ENCODE results near the gene TP53AIP1.

Gene TP53AIP1

GRCh38 chr11:128916681-128917080, 26.0 kb downstream of the TP53AIP1 start:
- no peaks in the 10 kb centered on the region for H3K36me3 ChIP-seq
- H3K27ac ChIP-seq: no peak overlapping the region
- no peaks in the 10 kb centered on the region for H3K9me3 ChIP-seq
- no peak for DNase-seq
- TF ChIP-seq CTCF (IDR thresholded peaks at IDR 0.05): no peak
- H3K4me1 ChIP-seq: no peaks in the 10 kb centered on the region
- H3K4me3 ChIP-seq: no peak overlapping the region
- H3K27me3 ChIP-seq: no peaks in the 10 kb centered on the region
- intact Hi-C loops (cut with DNase I; ENCODE audit: low total_unique reads): no loop called here

- Histone ChIP-seq H3K27ac (no peak overlapping the region), H3K36me3 (no peaks in the 10 kb centered on the region), H3K27me3 (no peaks in the 10 kb centered on the region), H3K4me3 (no peak overlapping the region), H3K9me3 (no peaks in the 10 kb centered on the region), H3K4me1 (no peaks in the 10 kb centered on the region)
- intact Hi-C loops (cut with DNase I; ENCODE audit: low total_unique reads): no loop called here
- no peak for TF ChIP-seq CTCF (IDR thresholded peaks at IDR 0.05)
- no peak for DNase-seq
Observed at GRCh38 chr11:128916037-128916572, 26.6 kb downstream of the TP53AIP1 start.

- Histone ChIP-seq H3K9me3 (no peaks in the 10 kb centered on the region), H3K27ac (no peak overlapping the region), H3K36me3 (no peaks in the 10 kb centered on the region), H3K4me1 (no peaks in the 10 kb centered on the region), H3K4me3 (no peak overlapping the region), H3K27me3 (no peaks in the 10 kb centered on the region)
- no peak for TF ChIP-seq CTCF (IDR thresholded peaks at IDR 0.05)
- no peak for DNase-seq
- intact Hi-C loops (cut with DNase I; ENCODE audit: low total_unique reads): no loop called here
Observed at GRCh38 chr11:128915149-128915521, 27.5 kb downstream of the TP53AIP1 start.

GRCh38 chr11:128914216-128915148, 28.2 kb downstream of the TP53AIP1 start:
- Histone ChIP-seq H3K4me3 (no peak overlapping the region), H3K4me1 (no peaks in the 10 kb centered on the region), H3K9me3 (no peaks in the 10 kb centered on the region), H3K27ac (no peak overlapping the region), H3K36me3 (no peaks in the 10 kb centered on the region), H3K27me3 (no peaks in the 10 kb centered on the region)
- DNase-seq: no peak
- intact Hi-C loops (cut with DNase I; ENCODE audit: low total_unique reads): no loop called here
- no peak for TF ChIP-seq CTCF (IDR thresholded peaks at IDR 0.05)

GRCh38 chr11:128913806-128914205, 28.9 kb downstream of the TP53AIP1 start:
- no peak for DNase-seq
- Histone ChIP-seq H3K27ac (no peak overlapping the region), H3K36me3 (no peaks in the 10 kb centered on the region), H3K4me3 (no peak overlapping the region), H3K9me3 (no peaks in the 10 kb centered on the region), H3K4me1 (peaks cover 0 to 4% (median 2%) of the 10 kb centered on the region in 4 donors), H3K27me3 (no peaks in the 10 kb centered on the region)
- intact Hi-C loops (cut with DNase I; ENCODE audit: low total_unique reads): no loop called here
- no peak for TF ChIP-seq CTCF (IDR thresholded peaks at IDR 0.05)
